Nephron progenitor cell (in vitro differentiated cells): ENCODE measurements around the gene LDLRAD3.

Source experiments
- DNase-seq: peaks from one replicate; pipeline ENCODE4 v3.0.0; 2021
- H3K27ac Mint-ChIP-seq: 2 replicates; pipeline ENCODE4 v1.8.0; 2021; ENCODE audit warnings: mild to moderate bottlenecking, moderate library complexity, mixed read lengths
- H3K27me3 Mint-ChIP-seq: 2 replicates; pipeline ENCODE4 v1.8.0; 2021; ENCODE audit warnings: mild to moderate bottlenecking, low read depth, mixed read lengths; ENCODE audit not compliant: poor library complexity
- H3K36me3 Mint-ChIP-seq: 2 replicates; pipeline ENCODE4 v1.8.0; 2021; ENCODE audit warnings: low read depth, mixed read lengths
- H3K4me1 Mint-ChIP-seq: 2 replicates; pipeline ENCODE4 v1.8.0; 2021; ENCODE audit warnings: mixed read lengths
- H3K4me3 Mint-ChIP-seq: 2 replicates; pipeline ENCODE4 v1.8.0; 2021; ENCODE audit warnings: mild to moderate bottlenecking, moderate library complexity, mixed read lengths
- H3K9me3 Mint-ChIP-seq: 2 replicates; pipeline ENCODE4 v1.8.0; 2021; ENCODE audit warnings: mild to moderate bottlenecking, moderate library complexity, mixed read lengths
- CTCF ChIP-seq: fragments of 200-600 bp; sonication (generic); IDR thresholded peaks from 2 replicates; pipeline ENCODE4 v1.5.0; 2021; ENCODE audit warnings: antibody characterized with exemption

LDLRAD3 gene

DNA sequence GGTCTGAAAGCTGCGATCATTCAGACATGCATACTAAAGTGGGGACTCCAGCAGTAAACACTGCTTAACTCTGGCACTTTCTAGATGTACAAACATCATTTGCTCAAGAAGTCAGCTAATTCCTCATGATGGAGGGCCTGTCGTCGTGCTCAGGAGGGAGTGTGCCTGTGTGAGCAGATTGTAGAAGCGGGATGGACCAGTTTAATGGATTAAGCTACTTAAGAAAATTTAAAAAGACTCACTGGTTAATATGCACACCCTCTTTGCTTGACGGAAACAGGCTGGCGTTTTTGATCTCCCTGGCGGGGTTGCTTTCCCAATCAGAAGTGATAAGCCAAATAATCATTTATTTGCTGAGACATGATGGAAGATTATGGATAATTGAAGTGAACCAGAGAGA, 79.0 kb downstream of the LDLRAD3 start:
- DNase-seq = no peak
- H3K27ac Mint-ChIP-seq = peak overlapping the region; percentile 89
- TF ChIP-seq CTCF = no peak
- H3K4me3 Mint-ChIP-seq = no peak overlapping the region
- no peaks in the 10 kb centered on the region for H3K9me3 Mint-ChIP-seq
- no peaks in the 10 kb centered on the region for H3K27me3 Mint-ChIP-seq
- H3K36me3 Mint-ChIP-seq = peaks cover 20% of the 10 kb centered on the region
- peaks cover 36% of the 10 kb centered on the region for H3K4me1 Mint-ChIP-seq

GRCh38 chr11:36023922-36024321, 80.1 kb downstream of the LDLRAD3 start:
- DNase-seq = no peak
- peak overlapping the region; percentile 89 for H3K27ac Mint-ChIP-seq
- no peak for TF ChIP-seq CTCF

DNA sequence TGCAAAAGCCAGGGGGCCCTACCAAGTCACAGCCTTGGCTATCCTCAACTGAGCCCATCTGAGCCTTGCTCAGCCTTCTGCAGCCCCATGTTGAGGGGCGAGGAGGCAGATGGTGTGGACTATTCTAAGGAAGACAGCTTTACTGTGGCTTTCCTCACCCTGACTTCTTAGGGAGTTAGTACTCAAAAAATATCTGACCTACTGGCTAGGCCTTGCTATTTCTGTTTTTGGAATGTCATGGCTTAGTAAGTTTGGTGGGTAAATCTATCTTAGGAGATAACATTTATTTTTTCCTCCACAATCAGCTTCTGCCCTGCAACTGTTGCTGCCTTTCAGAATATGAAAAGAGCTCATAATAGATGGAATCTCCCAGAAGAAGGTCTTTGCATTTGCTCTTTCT, 80.9 kb downstream of the LDLRAD3 start:
- TF ChIP-seq CTCF = no peak
- H3K4me3 Mint-ChIP-seq = no peak overlapping the region
- no peak for DNase-seq
- no peaks in the 10 kb centered on the region for H3K9me3 Mint-ChIP-seq
- H3K27ac Mint-ChIP-seq = no peak overlapping the region
- H3K4me1 Mint-ChIP-seq = peaks cover 27% of the 10 kb centered on the region
- peaks cover 15% of the 10 kb centered on the region for H3K36me3 Mint-ChIP-seq
- H3K27me3 Mint-ChIP-seq = no peaks in the 10 kb centered on the region

More at GRCh38 chr11:36023922-36024321, 80.1 kb downstream of the LDLRAD3 start:
- Mint-ChIP-seq H3K36me3 (peaks cover 15% of the 10 kb centered on the region), H3K27me3 (no peaks in the 10 kb centered on the region), H3K9me3 (no peaks in the 10 kb centered on the region), H3K4me3 (no peak overlapping the region), H3K4me1 (peaks cover 31% of the 10 kb centered on the region)

DNA sequence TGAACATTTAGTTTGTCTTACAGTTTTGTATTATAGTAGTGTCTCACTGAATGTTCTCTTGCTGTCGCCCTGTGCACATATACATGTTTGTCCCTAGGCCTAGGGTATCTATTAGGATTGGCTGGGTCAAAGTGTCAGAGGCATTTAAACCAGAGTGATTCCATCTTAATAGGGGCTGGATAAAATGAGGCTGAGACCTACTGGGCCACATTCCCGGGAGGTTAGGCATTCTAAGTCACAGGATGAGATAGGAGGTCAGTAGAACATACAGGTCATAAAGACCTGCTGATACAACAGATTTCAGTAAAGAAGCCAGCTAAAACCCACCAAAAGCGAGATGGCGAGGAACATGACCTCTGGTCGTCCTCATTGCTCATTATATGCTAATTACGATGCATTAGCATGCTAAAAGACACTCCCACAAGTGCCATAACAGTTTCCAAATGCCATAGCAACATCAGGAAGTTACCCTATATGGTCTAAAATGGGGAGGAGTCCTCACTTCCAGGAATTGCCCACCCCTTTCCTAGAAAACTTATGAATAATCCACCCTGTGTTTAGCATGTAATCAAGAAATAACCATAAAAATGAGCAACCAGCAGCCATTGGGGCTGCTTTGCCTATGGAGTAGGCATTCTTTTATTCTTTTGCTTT, 82.6 kb downstream of the LDLRAD3 start:
- Mint-ChIP-seq H3K27ac (no peak overlapping the region), H3K27me3 (no peaks in the 10 kb centered on the region), H3K36me3 (peaks cover 21% of the 10 kb centered on the region), H3K9me3 (no peaks in the 10 kb centered on the region), H3K4me3 (no peak overlapping the region), H3K4me1 (peaks cover 42% of the 10 kb centered on the region)
- TF ChIP-seq CTCF = no peak
- no peak for DNase-seq

GRCh38 chr11:36027731-36028130, 83.9 kb downstream of the LDLRAD3 start:
- Mint-ChIP-seq H3K4me1 (peaks cover 38% of the 10 kb centered on the region), H3K9me3 (peaks cover 7% of the 10 kb centered on the region), H3K27me3 (no peaks in the 10 kb centered on the region), H3K27ac (no peak overlapping the region), H3K36me3 (peaks cover 32% of the 10 kb centered on the region), H3K4me3 (no peak overlapping the region)
- TF ChIP-seq CTCF = no peak
- DNase-seq = no peak

DNA sequence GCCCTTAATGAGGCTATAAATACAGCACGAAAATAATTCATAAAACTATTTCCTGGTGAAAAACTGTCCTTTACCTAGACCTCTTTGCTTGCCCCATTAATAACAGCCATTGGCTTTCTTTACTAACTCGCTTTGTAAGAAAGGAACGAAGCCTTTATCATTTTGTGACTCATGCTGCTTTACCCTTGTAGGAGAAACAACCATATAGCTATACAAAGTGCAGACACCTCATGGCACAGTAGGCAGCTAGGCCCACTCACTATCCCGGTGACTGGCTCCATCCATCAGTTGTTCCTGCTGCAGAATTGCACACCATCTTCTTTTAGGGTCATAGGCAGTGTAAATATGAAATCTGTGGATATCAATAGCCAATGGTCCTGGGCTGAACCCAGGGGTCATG, 85.8 kb downstream of the LDLRAD3 start:
- Mint-ChIP-seq H3K27ac (no peak overlapping the region), H3K27me3 (no peaks in the 10 kb centered on the region), H3K9me3 (peaks cover 7% of the 10 kb centered on the region), H3K4me1 (peaks cover 24% of the 10 kb centered on the region), H3K36me3 (peaks cover 49% of the 10 kb centered on the region), H3K4me3 (no peak overlapping the region)
- TF ChIP-seq CTCF = no peak
- no peak for DNase-seq
